ENCODE results near the gene PLA2R1. TPM values are rescaled to one million over a fixed set of nuclear protein-coding genes. Genes with fewer than 3 reads are reported as not detected.
A peak's percentile ranks its signal among the peaks of the same experiment; 100 is the strongest.

PLA2R1 gene
- total RNA-seq, 2 experiments from 2014 or later, result not detected

DNA sequence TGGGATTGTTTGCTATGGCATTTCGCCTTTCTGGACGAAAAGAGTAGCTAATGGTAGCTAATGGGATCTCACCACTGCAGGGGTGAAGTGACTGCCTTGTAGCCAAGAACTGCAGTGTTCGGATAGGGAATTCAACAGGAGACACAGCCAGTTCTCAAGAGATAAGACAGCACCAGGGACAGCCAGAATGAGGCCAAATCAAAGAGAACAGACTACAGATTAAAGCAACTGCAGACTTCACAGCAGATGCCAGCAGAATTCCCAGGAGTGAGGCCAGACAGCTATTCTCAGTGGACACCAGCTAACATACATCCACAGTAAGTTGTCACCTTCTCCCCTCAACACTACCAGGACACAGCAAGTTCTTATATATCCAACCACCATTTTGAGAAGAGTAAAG lies 124.0 kb downstream of the PLA2R1 start:
- CTCF ChIA-PET, result interaction anchor here (1.8 kb wide), 1 partner anchor 17 kb away, joined by 7 read pairs; no protein-coding TSS in a partner anchor
- H3K27ac Mint-ChIP-seq, result no peak overlapping the region

DNA sequence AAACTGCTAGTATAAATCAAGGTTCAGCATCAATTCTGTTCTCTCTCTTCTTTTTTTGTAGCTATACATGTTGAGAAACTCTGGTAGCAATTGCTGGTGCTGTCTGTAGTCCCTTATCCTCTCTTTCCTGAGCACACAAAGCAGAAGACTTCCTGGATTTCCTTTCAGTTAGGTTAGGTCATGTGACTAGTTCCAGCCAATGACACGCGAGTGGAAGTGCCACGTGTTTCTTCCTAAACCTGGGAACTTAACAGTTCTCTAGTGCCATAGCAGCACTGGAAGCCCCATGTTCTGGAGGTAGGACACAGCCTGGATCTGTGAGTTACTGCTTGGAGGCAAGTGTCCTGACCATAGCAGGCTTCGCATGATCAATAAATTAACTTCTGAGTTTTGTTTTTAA lies 125.9 kb downstream of the PLA2R1 start:
- Mint-ChIP-seq H3K4me3 (no peak overlapping the region), H3K27me3 (ENCODE audit: low read depth) (peaks cover 7% of the 10 kb centered on the region), H3K9me3 (ENCODE audit: insufficient read depth) (no peaks in the 10 kb centered on the region), H3K27ac (no peak overlapping the region), H3K36me3 (ENCODE audit: low read depth) (no peaks in the 10 kb centered on the region), H3K4me1 (ENCODE audit: low read depth) (no peaks in the 10 kb centered on the region)
- CTCF ChIA-PET, result no interaction called here
- ATAC-seq (no peak), DNase-seq (no peak)
- POLR2A ChIA-PET, result no interaction called here

More for the DNA sequence above, 124.0 kb downstream of the PLA2R1 start:
- Mint-ChIP-seq H3K9me3 (ENCODE audit: insufficient read depth) (no peaks in the 10 kb centered on the region), H3K27me3 (ENCODE audit: low read depth) (peaks cover 7% of the 10 kb centered on the region), H3K4me3 (no peak overlapping the region), H3K4me1 (ENCODE audit: low read depth) (no peaks in the 10 kb centered on the region), H3K36me3 (ENCODE audit: low read depth) (no peaks in the 10 kb centered on the region)
- no peak for DNase-seq
- ATAC-seq, result no peak
- POLR2A ChIA-PET, result no interaction called here

DNA sequence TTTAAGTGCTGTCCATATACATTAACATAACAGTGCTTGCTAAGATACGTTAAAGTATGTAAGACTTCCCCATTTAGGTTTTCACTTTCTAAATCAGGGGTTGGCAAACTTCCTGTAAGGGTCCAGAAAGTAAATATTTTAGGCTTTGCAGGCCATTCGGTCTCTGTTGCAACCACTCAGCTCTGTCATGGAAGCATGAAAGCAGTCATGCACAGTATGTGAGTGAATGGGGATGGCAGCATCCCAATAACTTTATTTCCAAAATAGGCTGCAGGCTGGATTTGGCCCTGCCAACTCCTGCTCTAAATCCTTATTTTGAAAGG lies 128.7 kb downstream of the PLA2R1 start:
- no peaks in the 10 kb centered on the region for H3K36me3 Mint-ChIP-seq (ENCODE audit: low read depth)
- ATAC-seq (no peak), DNase-seq (no peak)
- ChIA-PET CTCF (no interaction called here), POLR2A (no interaction called here)
- H3K4me1 Mint-ChIP-seq (ENCODE audit: low read depth), result no peaks in the 10 kb centered on the region
- no peaks in the 10 kb centered on the region for H3K9me3 Mint-ChIP-seq (ENCODE audit: insufficient read depth)
- H3K4me3 Mint-ChIP-seq, result no peak overlapping the region
- peaks cover 7% of the 10 kb centered on the region for H3K27me3 Mint-ChIP-seq (ENCODE audit: low read depth)
- no peak overlapping the region for H3K27ac Mint-ChIP-seq

DNA sequence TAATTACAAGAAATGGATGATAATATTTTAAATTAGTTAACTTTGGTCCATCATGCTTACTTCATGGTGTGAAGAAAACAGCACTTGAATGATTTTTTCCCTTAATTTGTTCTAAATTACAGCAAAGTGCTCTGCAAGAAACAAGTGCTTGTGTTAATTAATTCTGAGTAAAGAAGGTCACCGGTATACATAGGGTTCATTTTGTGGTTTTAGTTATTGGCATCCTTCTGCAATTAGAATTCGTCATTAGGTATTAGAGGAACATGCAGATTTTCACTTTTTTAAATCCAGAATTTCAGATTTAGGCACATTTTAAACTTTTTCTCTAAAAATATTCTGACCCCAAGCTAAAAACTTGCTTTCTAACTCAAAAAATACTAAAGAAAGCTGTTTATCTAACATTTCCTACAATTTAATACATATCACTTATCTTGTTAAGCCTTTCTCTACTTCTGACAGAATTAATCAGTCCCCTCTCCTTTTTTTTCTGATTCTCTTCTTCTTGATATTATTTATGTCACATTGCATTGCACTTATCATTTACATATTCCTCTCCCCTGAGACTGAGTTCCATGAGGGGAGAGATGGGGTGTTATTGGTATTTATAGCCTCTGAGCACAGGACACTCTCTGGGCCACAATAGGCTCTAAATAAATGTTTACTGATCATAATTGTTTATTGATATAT lies 129.2 kb downstream of the PLA2R1 start:
- CTCF ChIA-PET, result no interaction called here

DNA sequence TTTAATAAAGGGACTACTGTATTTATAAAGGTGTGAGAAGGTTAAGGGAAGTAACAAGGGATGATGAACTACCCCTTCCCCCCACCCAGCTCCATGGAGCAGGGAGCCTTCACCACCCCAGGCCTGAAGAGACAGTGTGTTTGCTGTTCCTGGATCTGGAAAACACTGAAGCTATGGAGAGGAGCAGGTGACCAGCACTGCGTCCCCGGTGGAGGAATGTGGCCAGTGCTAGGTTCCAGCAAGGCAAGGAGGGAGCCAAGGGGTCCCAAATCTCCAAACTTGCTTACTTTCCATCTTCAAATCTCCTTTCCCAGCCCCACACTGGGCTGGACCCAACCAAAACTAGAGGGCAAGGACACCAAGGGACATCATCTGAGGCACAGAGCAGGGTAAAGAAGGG lies 135.7 kb downstream of the PLA2R1 start:
- Mint-ChIP-seq H3K4me1 (ENCODE audit: low read depth) (peaks cover 3% of the 10 kb centered on the region), H3K36me3 (ENCODE audit: low read depth) (no peaks in the 10 kb centered on the region), H3K9me3 (ENCODE audit: insufficient read depth) (no peaks in the 10 kb centered on the region), H3K27me3 (ENCODE audit: low read depth) (peaks cover 18% of the 10 kb centered on the region), H3K27ac (no peak overlapping the region), H3K4me3 (no peak overlapping the region)
- DNase-seq, result no peak
- ATAC-seq, result no peak
- CTCF ChIA-PET, result no interaction called here
- POLR2A ChIA-PET, result no interaction called here

More for the DNA sequence above, 129.2 kb downstream of the PLA2R1 start:
- Mint-ChIP-seq H3K4me1 (ENCODE audit: low read depth) (no peaks in the 10 kb centered on the region), H3K4me3 (no peak overlapping the region), H3K27ac (no peak overlapping the region), H3K9me3 (ENCODE audit: insufficient read depth) (no peaks in the 10 kb centered on the region), H3K36me3 (ENCODE audit: low read depth) (no peaks in the 10 kb centered on the region), H3K27me3 (ENCODE audit: low read depth) (peaks cover 2% of the 10 kb centered on the region)
- POLR2A ChIA-PET, result no interaction called here
- ATAC-seq, result no peak
- no peak for DNase-seq

DNA sequence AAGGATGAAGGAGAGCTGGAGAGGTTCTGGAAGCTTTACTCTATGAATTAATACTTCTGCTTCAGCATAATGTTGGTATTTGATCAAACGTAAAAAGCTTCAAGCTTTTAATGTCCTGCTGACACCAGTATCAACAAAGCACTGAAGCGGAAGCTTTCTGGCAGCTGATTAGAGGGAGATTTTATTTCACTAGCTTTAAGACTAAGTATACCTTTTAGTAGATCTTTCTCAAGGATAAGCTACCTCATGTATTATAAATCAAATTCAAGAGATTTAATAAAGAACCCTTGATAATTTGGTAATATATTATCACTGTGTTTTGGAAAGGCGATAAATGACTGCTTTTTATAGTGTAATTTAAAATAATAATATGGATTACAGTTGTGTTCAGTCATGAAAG lies 136.4 kb downstream of the PLA2R1 start:
- ATAC-seq (no peak), DNase-seq (no peak)
- ChIA-PET POLR2A (no interaction called here), CTCF (interaction anchor here (1.1 kb wide), 1 partner anchor 11 kb away, joined by 3 read pairs; no protein-coding TSS in a partner anchor)
- Mint-ChIP-seq H3K27me3 (ENCODE audit: low read depth) (peaks cover 22% of the 10 kb centered on the region), H3K36me3 (ENCODE audit: low read depth) (no peaks in the 10 kb centered on the region), H3K27ac (no peak overlapping the region), H3K4me3 (no peak overlapping the region), H3K9me3 (ENCODE audit: insufficient read depth) (no peaks in the 10 kb centered on the region), H3K4me1 (ENCODE audit: low read depth) (peaks cover 6% of the 10 kb centered on the region)

DNA sequence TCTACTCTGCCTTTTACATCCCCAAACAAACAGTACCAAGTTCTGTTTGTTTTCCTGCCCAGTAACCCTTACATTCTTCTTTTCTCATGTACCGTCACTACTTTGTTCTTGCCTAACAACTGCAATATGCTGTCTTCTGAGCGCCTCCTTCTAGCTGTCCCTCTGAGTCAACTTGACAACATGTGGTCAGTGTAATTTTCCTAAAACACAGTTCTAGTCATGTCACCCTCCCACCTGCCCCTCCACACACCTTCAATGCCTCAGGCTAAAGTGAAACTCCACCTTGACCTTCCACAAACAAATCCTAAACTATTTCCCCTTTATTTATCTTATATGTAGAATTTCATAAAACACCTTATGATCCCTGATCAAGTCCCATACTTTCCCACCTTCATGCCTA lies 139.9 kb downstream of the PLA2R1 start:
- DNase-seq, result no peak
- Mint-ChIP-seq H3K9me3 (ENCODE audit: insufficient read depth) (no peaks in the 10 kb centered on the region), H3K27me3 (ENCODE audit: low read depth) (peaks cover 28% of the 10 kb centered on the region), H3K27ac (no peak overlapping the region), H3K36me3 (ENCODE audit: low read depth) (no peaks in the 10 kb centered on the region), H3K4me1 (ENCODE audit: low read depth) (peaks cover 6% of the 10 kb centered on the region), H3K4me3 (no peak overlapping the region)
- CTCF ChIA-PET, result interaction anchor here (1.1 to 2.6 kb wide), 3 partner anchors 18 to 27 kb away, joined by 3 to 15 read pairs (median 10); partner anchors contain the start of gene LY75
- POLR2A ChIA-PET, result no interaction called here
- no peak for ATAC-seq

DNA sequence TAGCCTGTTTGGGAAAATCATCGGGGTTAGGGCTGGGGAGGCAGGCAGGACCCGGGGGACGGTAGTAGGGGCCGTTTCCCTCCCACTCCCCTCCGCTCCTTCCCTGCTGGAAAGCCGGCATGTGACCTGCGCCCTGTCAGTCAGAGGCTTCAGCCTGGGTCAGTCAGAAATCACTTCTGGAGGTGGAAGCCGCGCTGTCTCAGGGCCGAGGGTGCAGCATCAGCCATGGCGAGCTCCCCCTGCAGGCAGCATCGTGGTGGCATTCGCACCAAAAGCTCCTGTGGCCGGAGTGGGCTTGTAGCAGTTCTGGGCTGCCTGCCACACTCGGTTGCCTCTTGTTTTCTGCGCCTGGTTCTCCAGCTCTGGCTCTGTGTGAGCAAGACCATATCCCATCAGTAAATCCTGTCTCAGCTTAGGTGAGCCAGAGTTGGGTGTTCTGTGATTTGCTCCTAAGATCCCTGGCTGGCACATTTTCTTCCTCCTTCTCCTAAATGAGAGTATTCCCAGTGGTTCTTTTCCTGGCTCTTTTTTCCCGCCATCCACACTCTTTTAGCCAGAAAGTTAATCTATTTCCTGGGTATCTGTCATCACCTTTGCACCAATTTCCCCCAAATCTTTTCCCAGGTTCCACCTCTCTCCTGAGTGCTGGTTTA lies 140.5 kb downstream of the PLA2R1 start:
- POLR2A ChIA-PET, result interaction anchor here (0.6 kb wide), 1 partner anchor 210 kb away, joined by 3 read pairs; no protein-coding TSS in a partner anchor
- DNase-seq (peak; percentile 78), ATAC-seq (peak; percentile 92)
- H3K27ac Mint-ChIP-seq, result no peak overlapping the region
- CTCF ChIA-PET, result interaction anchor here (0.8 to 2.6 kb wide), 14 partner anchors 9 to 803 kb away, joined by 3 to 15 read pairs (median 4); partner anchors contain the start of gene LY75
- H3K4me1 Mint-ChIP-seq (ENCODE audit: low read depth), result peaks cover 6% of the 10 kb centered on the region
- peaks cover 29% of the 10 kb centered on the region for H3K27me3 Mint-ChIP-seq (ENCODE audit: low read depth)
- H3K4me3 Mint-ChIP-seq, result no peak overlapping the region
- H3K9me3 Mint-ChIP-seq (ENCODE audit: insufficient read depth), result no peaks in the 10 kb centered on the region
- no peaks in the 10 kb centered on the region for H3K36me3 Mint-ChIP-seq (ENCODE audit: low read depth)

DNA sequence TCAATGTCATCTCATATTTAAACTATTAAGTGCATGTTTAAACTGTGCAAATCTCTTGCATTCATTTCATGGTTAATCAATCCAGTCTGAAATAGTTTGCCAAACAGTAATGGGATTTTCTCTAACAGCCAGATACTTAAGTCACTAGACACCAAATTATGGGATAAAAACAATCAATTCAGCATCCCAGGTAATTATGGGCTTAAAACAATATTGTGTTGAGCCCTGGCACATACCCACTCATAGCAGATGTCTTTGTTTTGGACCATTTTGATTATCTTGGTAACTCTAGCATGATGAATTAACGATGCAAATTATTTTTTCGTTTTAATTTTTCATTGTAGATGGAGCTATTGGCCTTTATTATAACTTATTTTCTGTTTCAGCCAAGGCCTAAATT lies 145.9 kb downstream of the PLA2R1 start:
- peaks cover 14% of the 10 kb centered on the region for H3K27me3 Mint-ChIP-seq (ENCODE audit: low read depth)
- ChIA-PET CTCF (no interaction called here), POLR2A (no interaction called here)
- H3K27ac Mint-ChIP-seq, result no peak overlapping the region
- DNase-seq (no peak), ATAC-seq (no peak)
- H3K36me3 Mint-ChIP-seq (ENCODE audit: low read depth), result no peaks in the 10 kb centered on the region
- H3K4me1 Mint-ChIP-seq (ENCODE audit: low read depth), result peaks cover 1% of the 10 kb centered on the region
- no peak overlapping the region for H3K4me3 Mint-ChIP-seq
- no peaks in the 10 kb centered on the region for H3K9me3 Mint-ChIP-seq (ENCODE audit: insufficient read depth)

DNA sequence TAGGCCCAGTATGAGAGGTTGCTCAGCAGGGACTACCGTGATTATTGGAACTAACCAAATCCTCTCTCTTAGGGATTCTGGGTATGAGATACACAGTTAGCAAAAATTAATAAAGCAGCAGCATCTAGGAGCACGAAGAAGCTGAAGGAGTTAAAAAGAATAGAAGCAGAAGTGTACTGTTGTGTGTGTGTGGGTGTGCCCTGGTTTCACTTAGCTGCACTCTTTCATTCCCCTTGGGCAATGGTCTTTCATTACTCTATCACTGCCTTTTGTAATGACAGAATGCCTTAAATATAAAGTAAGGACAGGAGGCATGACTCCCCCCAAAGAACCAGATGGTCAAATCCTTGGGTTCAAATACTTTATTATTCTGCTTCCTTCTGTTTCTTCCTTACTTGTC lies 148.5 kb downstream of the PLA2R1 start:
- Mint-ChIP-seq H3K36me3 (ENCODE audit: low read depth) (no peaks in the 10 kb centered on the region), H3K4me1 (ENCODE audit: low read depth) (no peaks in the 10 kb centered on the region), H3K27me3 (ENCODE audit: low read depth) (peaks cover 9% of the 10 kb centered on the region), H3K9me3 (ENCODE audit: insufficient read depth) (no peaks in the 10 kb centered on the region), H3K27ac (no peak overlapping the region), H3K4me3 (no peak overlapping the region)
- ChIA-PET POLR2A (interaction anchor here (1.3 kb wide), 1 partner anchor 9 kb away, joined by 3 read pairs; the partner anchor contains the start of gene LY75), CTCF (no interaction called here)
- no peak for DNase-seq
- ATAC-seq, result no peak

DNA sequence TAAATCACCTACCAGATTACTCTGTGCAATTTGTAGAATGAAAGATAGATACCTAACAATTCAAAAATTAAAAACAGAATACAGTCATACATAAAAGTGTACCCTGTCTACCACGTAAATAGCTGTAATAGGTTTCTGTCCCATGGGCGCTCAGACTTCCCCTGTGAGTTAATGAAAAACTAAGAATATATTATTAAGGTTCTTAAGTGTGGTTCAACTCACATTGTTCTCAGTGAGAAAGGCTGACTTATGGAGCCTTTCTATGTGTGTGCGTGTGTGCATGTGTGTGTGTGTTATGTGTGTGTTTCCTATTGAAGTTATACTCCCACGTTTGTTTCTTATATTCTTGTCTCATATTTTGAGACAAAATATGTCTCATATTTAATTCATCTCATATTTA lies 149.8 kb downstream of the PLA2R1 start:
- no peak overlapping the region for H3K4me3 Mint-ChIP-seq
- H3K36me3 Mint-ChIP-seq (ENCODE audit: low read depth), result no peaks in the 10 kb centered on the region
- H3K27me3 Mint-ChIP-seq (ENCODE audit: low read depth), result peaks cover 5% of the 10 kb centered on the region
- DNase-seq, result no peak
- H3K27ac Mint-ChIP-seq, result no peak overlapping the region
- no peak for ATAC-seq
- POLR2A ChIA-PET, result no interaction called here
- H3K4me1 Mint-ChIP-seq (ENCODE audit: low read depth), result no peaks in the 10 kb centered on the region
- no peaks in the 10 kb centered on the region for H3K9me3 Mint-ChIP-seq (ENCODE audit: insufficient read depth)
- CTCF ChIA-PET, result no interaction called here

DNA sequence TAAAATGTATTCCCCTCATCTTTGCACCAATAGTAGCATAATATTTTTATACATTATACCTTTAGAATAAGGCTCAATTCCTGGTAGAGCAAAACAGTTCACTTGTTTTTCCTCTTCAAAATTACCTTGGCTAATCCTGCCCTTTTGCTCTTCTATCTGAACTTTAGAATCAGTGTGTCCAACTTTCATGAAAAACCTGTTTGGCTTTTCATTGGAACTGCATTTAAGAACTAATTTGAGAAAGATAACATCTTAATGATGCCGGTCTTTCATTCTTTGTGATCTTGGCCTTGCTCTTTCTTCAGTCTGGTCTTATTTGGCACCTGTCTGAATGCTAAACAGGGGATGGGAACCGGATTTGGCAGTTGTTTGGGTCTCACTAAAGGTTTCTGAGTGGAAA lies 151.5 kb downstream of the PLA2R1 start:
- ChIA-PET POLR2A (interaction anchor here (0.6 kb wide), 1 partner anchor 897 kb away, joined by 3 read pairs; no protein-coding TSS in a partner anchor), CTCF (no interaction called here)
- H3K27ac Mint-ChIP-seq, result no peak overlapping the region
- no peak overlapping the region for H3K4me3 Mint-ChIP-seq
- ATAC-seq, result no peak
- no peak for DNase-seq
- no peaks in the 10 kb centered on the region for H3K36me3 Mint-ChIP-seq (ENCODE audit: low read depth)
- H3K4me1 Mint-ChIP-seq (ENCODE audit: low read depth), result no peaks in the 10 kb centered on the region
- H3K27me3 Mint-ChIP-seq (ENCODE audit: low read depth), result peaks cover 2% of the 10 kb centered on the region
- no peaks in the 10 kb centered on the region for H3K9me3 Mint-ChIP-seq (ENCODE audit: insufficient read depth)

Measured in activated CD8-positive, alpha-beta T cell treated with anti-CD3 and anti-CD28 coated beads, Interleukin-2, amount 10 ng/mL, durations not matched to agents 7 days and 5 days (primary cell).